NCI-H526 (cell line): Measurements from ENCODE around the gene SLU7.
"Not testable (repeated sequence)": the region's sequence is repeated elsewhere in the genome, so short reads cannot be mapped to it uniquely, and the experiment has no call there.

Source experiments
- DNase-seq, 2 experiments: peaks; one replicate each; lab custom pipeline; 2025; lab: John Stamatoyannopoulos, UW

The SLU7 gene

GRCh38 chr5:160450164-160450932 lies 31.5 kb upstream of the SLU7 start:
- no peak for DNase-seq

- no peak for DNase-seq
Observed at GRCh38 chr5:160449458-160449857, 30.6 kb upstream of the SLU7 start.

GRCh38 chr5:160448886-160449285 lies 30.0 kb upstream of the SLU7 start:
- DNase-seq: no peak

GRCh38 chr5:160445751-160446150 lies 26.9 kb upstream of the SLU7 start:
- no peak for DNase-seq

GRCh38 chr5:160445132-160445531 lies 26.3 kb upstream of the SLU7 start:
- DNase-seq: no peak

GRCh38 chr5:160444407-160444806 lies 25.5 kb upstream of the SLU7 start:
- DNase-seq: no peak

- DNase-seq: no peak
Observed at GRCh38 chr5:160442824-160443431, 24.0 kb upstream of the SLU7 start.

- no peak for DNase-seq
Observed at GRCh38 chr5:160441311-160441781, 22.5 kb upstream of the SLU7 start.

GRCh38 chr5:160439205-160439600 lies 20.3 kb upstream of the SLU7 start:
- DNase-seq: peak; percentile 50 to 84

GRCh38 chr5:160438316-160439204 lies 19.7 kb upstream of the SLU7 start:
- peak; percentile 50 to 67 for DNase-seq

GRCh38 chr5:160437271-160437670 lies 18.4 kb upstream of the SLU7 start:
- no peak for DNase-seq

GRCh38 chr5:160436661-160437060 lies 17.8 kb upstream of the SLU7 start:
- DNase-seq: not testable (repeated sequence)

GRCh38 chr5:160436017-160436416 lies 17.1 kb upstream of the SLU7 start:
- DNase-seq: no peak

GRCh38 chr5:160435532-160435931 lies 16.7 kb upstream of the SLU7 start:
- DNase-seq: no peak

GRCh38 chr5:160434022-160434531 lies 15.2 kb upstream of the SLU7 start:
- peak; percentile 73 to 84 for DNase-seq

GRCh38 chr5:160432787-160433186 lies 13.9 kb upstream of the SLU7 start:
- DNase-seq: no peak

- no peak for DNase-seq
Observed at GRCh38 chr5:160432196-160432595, 13.3 kb upstream of the SLU7 start.

- DNase-seq: no peak
Observed at GRCh38 chr5:160427607-160428006, 8.7 kb upstream of the SLU7 start.

- peak; percentile 65 to 66 for DNase-seq
Observed at GRCh38 chr5:160423099-160423498, 4.2 kb upstream of the SLU7 start.

GRCh38 chr5:160421625-160422258 lies 2.9 kb upstream of the SLU7 start, which contains the start of gene PTTG1:
Gene PTTG1, plus strand, starts transcription at chr5:160421855. Its CDS starts 458 bp downstream, at chr5:160422313.
- peak; percentile 88 to 95 for DNase-seq

GRCh38 chr5:160420331-160420610 lies 1.4 kb upstream of the SLU7 start:
- no peak for DNase-seq
